GM19043 (cell line): ENCODE results near the gene CAMK1.
A peak's percentile ranks its signal among the peaks of the same experiment; 100 is the strongest.

ENCODE experiments used
- ATAC-seq: cut with Tn5 transposase; IDR thresholded peaks from one replicate; pipeline ENCODE4 v1.9.1; 2021; ENCODE audit warnings: low read depth; ENCODE audit not compliant: unreplicated experiment

Gene CAMK1

GRCh38 chr3:9793161-9793781 is 23.5 kb upstream of the CAMK1 start:
- no peak for ATAC-seq

GRCh38 chr3:9792405-9793160 is 22.8 kb upstream of the CAMK1 start, which contains the start of the genes ARPC4 and TADA3:
Gene ARPC4, plus strand, starts transcription at chr3:9793082. Its CDS starts 40 bp downstream, at chr3:9793122.
Gene TADA3, minus strand, starts transcription at chr3:9792473. Its CDS starts 1,007 bp downstream, at chr3:9791466.
- ATAC-seq = peak; percentile 74

GRCh38 chr3:9791790-9792404 is 22.1 kb upstream of the CAMK1 start:
- ATAC-seq = no peak

GRCh38 chr3:9791127-9791526 is 21.4 kb upstream of the CAMK1 start:
- no peak for ATAC-seq

- ATAC-seq = no peak
Measured at GRCh38 chr3:9787714-9788113, 18.0 kb upstream of the CAMK1 start.

- ATAC-seq = no peak
Measured at GRCh38 chr3:9786825-9787669, 17.3 kb upstream of the CAMK1 start.

- ATAC-seq = no peak
Measured at GRCh38 chr3:9786209-9786739, 16.5 kb upstream of the CAMK1 start.

GRCh38 chr3:9785602-9786001 is 15.9 kb upstream of the CAMK1 start:
- no peak for ATAC-seq

- no peak for ATAC-seq
Measured at GRCh38 chr3:9784965-9785364, 15.2 kb upstream of the CAMK1 start.

- no peak for ATAC-seq
Measured at GRCh38 chr3:9783954-9784353, 14.2 kb upstream of the CAMK1 start.

GRCh38 chr3:9782770-9783169 is 13.0 kb upstream of the CAMK1 start:
- ATAC-seq = no peak

GRCh38 chr3:9781978-9782603 is 12.3 kb upstream of the CAMK1 start:
- ATAC-seq = no peak

- no peak for ATAC-seq
Measured at GRCh38 chr3:9781551-9781950, 11.8 kb upstream of the CAMK1 start.

GRCh38 chr3:9780910-9781309 is 11.2 kb upstream of the CAMK1 start:
- ATAC-seq = no peak

- no peak for ATAC-seq
Measured at GRCh38 chr3:9780458-9780812, 10.7 kb upstream of the CAMK1 start.

- ATAC-seq = peak; percentile 52
Measured at GRCh38 chr3:9779721-9780457, 10.1 kb upstream of the CAMK1 start.

- no peak for ATAC-seq
Measured at GRCh38 chr3:9779075-9779593, 9.4 kb upstream of the CAMK1 start.

GRCh38 chr3:9778143-9779074 is 8.7 kb upstream of the CAMK1 start:
- no peak for ATAC-seq
